ENCODE results near the gene ADAMTSL3.
"Not testable (repeated sequence)": the region's sequence is repeated elsewhere in the genome, so short reads cannot be mapped to it uniquely, and the experiment has no call there.

DNA sequence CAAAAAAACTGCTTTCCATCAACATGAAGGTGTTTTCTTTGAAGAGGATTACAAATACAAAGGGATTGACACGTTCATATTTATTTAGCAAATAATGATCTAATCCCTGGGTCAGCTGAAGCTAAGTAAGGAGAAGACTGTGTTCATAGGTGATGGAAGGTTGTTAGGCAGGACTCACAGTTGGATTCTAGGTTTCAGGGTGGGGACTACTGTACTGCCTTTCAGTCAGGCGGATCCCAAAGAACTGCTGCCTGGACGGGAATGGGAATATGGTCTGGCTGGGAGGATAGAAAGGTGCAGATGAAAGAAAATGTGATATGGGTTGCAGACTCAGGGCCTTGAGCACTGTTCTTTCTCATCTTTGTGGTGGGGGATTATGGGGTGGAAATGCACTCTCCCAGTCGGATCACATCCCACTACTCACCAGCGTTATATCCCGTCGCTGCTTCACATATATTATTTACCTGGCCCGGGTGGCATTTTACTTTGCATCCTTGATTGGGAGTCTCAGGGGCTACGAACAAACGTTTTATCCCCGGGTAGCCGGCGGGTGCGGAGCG lies 425.5 kb downstream of the ADAMTSL3 start:
- not testable (repeated sequence) for TF ChIP-seq POLR2A (IDR thresholded peaks at IDR 0.05; ENCODE audit: borderline replicate concordance, extremely low read depth, insufficient read depth, insufficient read length); EZH2 (IDR thresholded peaks at IDR 0.05)

Measured in HCT116 (cell line).